Activated CD8-positive, alpha-beta memory T cell treated with anti-CD3 and anti-CD28 coated beads, Interleukin-2, amount 50 U/mL, for 4 hours (primary cell): ENCODE measurements around the gene TNIP1.
A peak's percentile ranks its signal among the peaks of the same experiment; 100 is the strongest.

Source experiments
- DNase-seq: peaks from one replicate; pipeline ENCODE4 v3.0.0-alpha.2; 2020

Gene TNIP1

GRCh38 chr5:151062405-151063141 lies 18.3 kb downstream of the TNIP1 start:
- no peak for DNase-seq

- DNase-seq, result no peak
Measured at GRCh38 chr5:151060742-151061141, 20.1 kb downstream of the TNIP1 start.

GRCh38 chr5:151058891-151059489 lies 21.8 kb downstream of the TNIP1 start:
- DNase-seq, result no peak

GRCh38 chr5:151058301-151058700 lies 22.5 kb downstream of the TNIP1 start:
- DNase-seq, result no peak

GRCh38 chr5:151056379-151057325 lies 24.2 kb downstream of the TNIP1 start:
- DNase-seq, result no peak

- no peak for DNase-seq
Measured at GRCh38 chr5:151055336-151055735, 25.5 kb downstream of the TNIP1 start.

- no peak for DNase-seq
Measured at GRCh38 chr5:151054709-151055108, 26.1 kb downstream of the TNIP1 start.

GRCh38 chr5:151053796-151054462 lies 26.9 kb downstream of the TNIP1 start:
- DNase-seq, result no peak

- no peak for DNase-seq
Measured at GRCh38 chr5:151052836-151053235, 28.0 kb downstream of the TNIP1 start.

- DNase-seq, result no peak
Measured at GRCh38 chr5:151051931-151052608, 28.8 kb downstream of the TNIP1 start.

GRCh38 chr5:151051066-151051930 lies 29.5 kb downstream of the TNIP1 start:
- peak; percentile 78 for DNase-seq

- no peak for DNase-seq
Measured at GRCh38 chr5:151048526-151048925, 32.3 kb downstream of the TNIP1 start.

GRCh38 chr5:151047814-151048425 lies 32.9 kb downstream of the TNIP1 start:
- no peak for DNase-seq

GRCh38 chr5:151042453-151043093 lies 38.3 kb downstream of the TNIP1 start:
- DNase-seq, result no peak

GRCh38 chr5:151041577-151042268 lies 39.1 kb downstream of the TNIP1 start:
- DNase-seq, result no peak

- no peak for DNase-seq
Measured at GRCh38 chr5:151040211-151040747, 40.6 kb downstream of the TNIP1 start.

GRCh38 chr5:151039665-151040064 lies 41.2 kb downstream of the TNIP1 start:
- DNase-seq, result no peak

GRCh38 chr5:151038801-151039238 lies 42.0 kb downstream of the TNIP1 start:
- DNase-seq, result no peak

GRCh38 chr5:151038412-151038745 lies 42.5 kb downstream of the TNIP1 start:
- no peak for DNase-seq
